Panc1 (cell line): ENCODE measurements around the gene PPL.

Experiments
- POLR2AphosphoS5 ChIP-seq: IDR thresholded peaks from 2 replicates; pipeline ENCODE4 v1.6.1; 2012; ENCODE audit warnings: mild to moderate bottlenecking, low read depth, low read length, moderate library complexity
- SIN3A ChIP-seq: IDR thresholded peaks from 2 replicates; pipeline ENCODE4 v1.6.1; 2012; ENCODE audit warnings: low read depth, mild to moderate bottlenecking, low read length, moderate library complexity, borderline replicate concordance; ENCODE audit not compliant: insufficient read depth
- TF ChIP-seq, protein P1 (sequence below): fragments of 450-650 bp; IDR thresholded peaks from 2 replicates; pipeline ENCODE4 v1.5.1; 2017; ENCODE audit warnings: mild to moderate bottlenecking

DNA sequence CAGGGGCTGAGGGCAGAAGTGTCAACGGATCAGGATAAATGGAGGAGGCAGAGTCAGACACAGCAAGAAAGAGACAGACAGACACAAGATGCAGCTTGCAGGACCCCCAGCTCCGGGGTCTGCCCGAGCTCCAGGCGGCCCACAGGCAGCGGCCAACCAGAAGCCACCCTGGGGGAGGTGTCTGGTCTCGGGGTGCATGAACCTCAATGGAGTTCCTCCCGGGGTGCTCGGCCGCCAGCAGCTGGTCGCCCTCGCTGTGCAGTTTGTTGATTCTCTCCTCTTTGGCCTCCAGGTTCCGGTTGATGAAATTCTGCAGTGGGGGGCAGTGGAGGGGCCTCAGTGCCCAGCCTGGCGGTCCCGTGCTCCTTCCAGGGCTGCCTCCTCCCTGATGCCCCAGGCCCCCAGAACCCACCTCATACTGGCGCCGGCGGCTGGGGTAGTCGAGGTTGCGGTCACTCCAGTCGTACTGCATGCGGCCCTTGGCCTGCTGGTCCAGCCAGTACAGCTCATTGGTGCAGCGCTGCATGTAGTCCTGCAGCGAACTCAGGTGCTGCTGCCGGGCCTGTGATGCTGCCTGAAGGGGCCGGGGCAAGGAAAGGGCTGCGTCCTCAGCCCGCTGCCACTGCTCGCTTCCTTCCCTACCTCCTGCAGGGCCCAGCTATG lies 38.0 kb downstream of the PPL start:
- TF ChIP-seq SIN3A (no peak), POLR2AphosphoS5 (no peak)
- TF ChIP-seq, protein P1, sequence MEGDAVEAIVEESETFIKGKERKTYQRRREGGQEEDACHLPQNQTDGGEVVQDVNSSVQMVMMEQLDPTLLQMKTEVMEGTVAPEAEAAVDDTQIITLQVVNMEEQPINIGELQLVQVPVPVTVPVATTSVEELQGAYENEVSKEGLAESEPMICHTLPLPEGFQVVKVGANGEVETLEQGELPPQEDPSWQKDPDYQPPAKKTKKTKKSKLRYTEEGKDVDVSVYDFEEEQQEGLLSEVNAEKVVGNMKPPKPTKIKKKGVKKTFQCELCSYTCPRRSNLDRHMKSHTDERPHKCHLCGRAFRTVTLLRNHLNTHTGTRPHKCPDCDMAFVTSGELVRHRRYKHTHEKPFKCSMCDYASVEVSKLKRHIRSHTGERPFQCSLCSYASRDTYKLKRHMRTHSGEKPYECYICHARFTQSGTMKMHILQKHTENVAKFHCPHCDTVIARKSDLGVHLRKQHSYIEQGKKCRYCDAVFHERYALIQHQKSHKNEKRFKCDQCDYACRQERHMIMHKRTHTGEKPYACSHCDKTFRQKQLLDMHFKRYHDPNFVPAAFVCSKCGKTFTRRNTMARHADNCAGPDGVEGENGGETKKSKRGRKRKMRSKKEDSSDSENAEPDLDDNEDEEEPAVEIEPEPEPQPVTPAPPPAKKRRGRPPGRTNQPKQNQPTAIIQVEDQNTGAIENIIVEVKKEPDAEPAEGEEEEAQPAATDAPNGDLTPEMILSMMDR, result no peak
